Fibroblast of the aortic adventitia (primary cell): Measurements from ENCODE around the gene CNNM3. TPM values are rescaled to one million over a fixed set of nuclear protein-coding genes. Genes with fewer than 3 reads are reported as not detected.

Source experiments
- DNase-seq: peaks from one replicate; pipeline ENCODE4 v3.0.0-alpha.2; 2010; ENCODE audit warnings: low read depth
- H3K4me3 ChIP-seq: 2 replicates; pipeline ENCODE4 v1.5.1; 2011; ENCODE audit warnings: low read depth, mild to moderate bottlenecking, control low read depth, low read length, moderate library complexity
- CTCF ChIP-seq: IDR thresholded peaks from 2 replicates; pipeline ENCODE4 v1.5.1; 2011; ENCODE audit warnings: mild to moderate bottlenecking, low read length, control low read depth, inconsistent platforms; ENCODE audit not compliant: insufficient read depth
- total RNA-seq: library from RNA; depleted of rRNA; stranded (reverse); fragments of >200 nt; gene quantifications from 2 replicates; pipeline ENCODE4 v1.2.3, GENCODE V29; 2012; ENCODE audit warnings: low replicate concordance

Gene CNNM3
- total RNA-seq, 1 donor = 6.9 TPM

GRCh38 chr2:96819876-96820511 lies 3.9 kb downstream of the CNNM3 start:
- no peak overlapping the region for H3K4me3 ChIP-seq
- TF ChIP-seq CTCF = no peak
- no peak for DNase-seq

- no peak for DNase-seq
- no peak overlapping the region for H3K4me3 ChIP-seq
- TF ChIP-seq CTCF = no peak
Observed at GRCh38 chr2:96821113-96821675, 5.1 kb downstream of the CNNM3 start.

GRCh38 chr2:96822786-96823185 lies 6.7 kb downstream of the CNNM3 start:
- no peak for TF ChIP-seq CTCF
- DNase-seq = no peak
- no peak overlapping the region for H3K4me3 ChIP-seq

GRCh38 chr2:96823198-96823597 lies 7.1 kb downstream of the CNNM3 start:
- H3K4me3 ChIP-seq = no peak overlapping the region
- TF ChIP-seq CTCF = no peak
- DNase-seq = peak; percentile 62

GRCh38 chr2:96824079-96824870 lies 8.2 kb downstream of the CNNM3 start:
- no peak for TF ChIP-seq CTCF
- DNase-seq = peak; percentile 65
- no peak overlapping the region for H3K4me3 ChIP-seq

- no peak overlapping the region for H3K4me3 ChIP-seq
- no peak for TF ChIP-seq CTCF
- DNase-seq = no peak
Observed at GRCh38 chr2:96825057-96825456, 9.0 kb downstream of the CNNM3 start.
